ENCODE measurements around the gene KAZN. TPM values are rescaled to one million over a fixed set of nuclear protein-coding genes. Genes with fewer than 3 reads are reported as not detected.

KAZN gene
- polyA plus RNA-seq, 5 donors: 26.2 to 34.7 (median 29.0) TPM

DNA sequence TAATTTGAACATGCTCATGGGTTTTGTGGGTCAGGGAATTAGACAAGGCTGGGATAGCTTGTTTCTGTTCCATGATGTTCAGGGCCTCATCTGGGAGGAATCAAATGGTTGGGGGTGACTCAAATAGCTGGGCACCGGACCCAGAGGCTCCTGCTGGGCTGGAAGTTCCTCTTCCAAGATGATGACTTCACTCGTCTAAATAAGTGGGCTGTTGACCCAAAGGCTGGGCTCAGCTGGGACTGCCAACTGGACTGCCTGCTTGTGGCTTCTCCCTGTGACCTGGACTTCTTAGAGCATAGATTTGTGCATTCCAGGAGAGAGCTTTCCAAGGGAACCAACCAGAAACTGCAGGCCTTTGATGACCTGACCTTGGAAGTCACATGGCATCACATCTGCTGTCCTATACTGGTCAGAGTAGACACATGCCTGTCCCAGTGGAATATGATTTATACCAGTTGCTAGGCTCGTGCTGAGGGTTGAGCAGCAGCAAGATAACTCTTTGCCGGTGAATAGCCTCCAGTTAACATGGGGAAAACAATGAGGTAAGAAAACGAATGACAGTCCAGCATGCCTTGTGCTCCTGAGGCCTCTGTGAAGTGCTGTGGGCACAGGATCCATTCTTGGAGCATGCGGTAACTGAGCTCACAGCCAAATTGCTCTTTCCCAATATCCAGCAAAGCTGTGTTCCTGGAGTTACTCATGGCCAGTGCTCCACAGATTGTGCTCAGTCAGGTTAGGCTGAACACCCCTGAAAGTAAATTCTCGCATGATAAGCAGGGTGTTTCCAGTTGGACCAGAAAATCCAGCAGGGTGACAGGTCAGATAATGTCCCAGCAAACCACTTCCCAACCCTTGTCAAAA is 282.2 kb downstream of the KAZN start:
- no peak for DNase-seq

DNA sequence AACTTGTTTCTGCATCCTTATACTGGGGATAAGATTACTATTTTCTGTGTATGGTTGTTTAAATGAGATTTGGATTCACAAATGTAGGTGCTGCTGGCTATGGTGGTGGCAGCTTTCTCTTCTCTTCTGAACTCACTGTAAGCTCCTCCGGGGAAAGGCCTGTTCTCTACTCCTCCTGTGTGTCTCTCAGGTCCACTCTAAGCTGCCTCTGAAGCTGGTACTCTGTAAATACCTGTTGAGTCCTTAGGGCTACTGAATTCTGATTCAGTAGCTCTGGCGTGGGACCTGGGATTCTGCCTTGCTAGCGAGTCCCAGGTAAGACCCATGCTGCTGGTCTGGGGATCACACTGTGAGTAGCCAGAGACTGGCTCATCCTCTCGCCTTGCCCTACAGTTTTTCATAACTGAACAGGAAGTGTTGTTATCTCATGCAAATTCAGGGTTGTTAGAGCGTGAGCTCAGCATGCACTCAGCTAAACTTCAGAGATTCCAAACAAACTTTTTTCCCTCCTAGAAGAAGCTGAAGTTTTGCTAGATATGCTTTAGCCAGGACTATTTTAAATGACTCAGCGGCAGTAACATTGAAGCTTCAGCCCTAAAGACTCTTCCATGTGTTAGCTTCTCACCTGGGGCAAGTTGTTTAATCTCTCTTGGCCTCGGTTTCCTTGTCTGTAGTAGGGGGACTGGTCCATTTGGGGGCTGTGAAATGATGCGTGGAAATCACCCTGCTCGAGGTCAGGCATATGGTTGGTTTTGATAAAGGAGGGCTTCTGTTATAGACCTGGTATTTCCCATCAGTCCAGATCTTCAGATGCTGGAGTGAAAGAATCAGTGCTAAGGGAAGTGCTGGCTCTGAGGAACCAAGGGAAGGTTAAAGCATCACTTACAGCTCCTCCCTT is 283.5 kb downstream of the KAZN start:
- DNase-seq: no peak

DNA sequence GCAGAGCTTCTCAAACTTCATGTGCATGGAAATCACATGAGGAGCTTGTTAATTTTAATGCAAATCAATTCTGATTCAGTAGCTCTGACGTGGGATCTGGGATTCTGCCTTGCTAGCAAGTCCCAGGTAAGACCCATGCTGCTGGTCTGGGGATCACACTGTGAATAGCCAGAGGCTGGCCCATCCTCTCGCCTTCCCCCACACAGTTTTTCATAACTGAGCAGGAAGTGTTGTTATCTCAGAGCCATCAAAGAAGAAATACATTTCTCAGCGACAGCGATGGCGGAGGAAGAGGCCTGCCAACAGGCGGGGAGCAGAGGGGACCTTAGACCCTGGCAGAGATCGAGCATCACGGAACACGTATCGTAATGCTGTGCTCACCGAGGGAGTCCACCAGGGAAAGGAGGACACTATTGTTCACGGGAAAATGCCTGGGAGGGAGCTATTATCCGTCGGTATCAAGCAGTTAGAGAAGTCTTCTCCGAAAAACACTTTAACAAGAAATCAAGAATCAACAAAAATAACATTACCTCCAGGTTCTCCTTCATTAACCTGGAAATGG is 286.2 kb downstream of the KAZN start:
- DNase-seq: no peak

DNA sequence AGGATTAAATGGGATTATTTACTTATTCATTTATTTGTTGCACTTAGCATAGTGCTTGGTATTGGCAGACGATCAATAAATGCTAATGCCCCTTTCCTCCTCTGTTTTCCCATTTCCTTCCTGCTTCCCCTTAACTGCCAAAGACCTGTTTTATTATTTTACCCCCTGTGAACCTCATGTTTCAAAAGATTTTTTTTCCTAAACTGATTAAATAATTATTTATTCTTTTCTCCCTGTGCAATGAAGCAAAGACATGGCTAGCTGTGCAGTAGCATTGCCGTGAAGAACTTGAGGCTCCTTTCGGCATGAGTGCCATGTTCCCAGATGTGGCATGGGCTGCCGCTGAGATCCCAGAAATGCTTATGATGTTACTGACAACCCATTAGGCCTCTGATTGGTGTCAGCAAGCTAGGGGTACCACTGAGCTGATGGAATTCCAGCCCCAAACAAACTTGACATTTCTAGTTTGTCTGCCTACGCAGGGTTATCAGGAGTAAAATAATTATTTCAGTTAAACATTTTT is 288.6 kb downstream of the KAZN start:
- no peak for DNase-seq

DNA sequence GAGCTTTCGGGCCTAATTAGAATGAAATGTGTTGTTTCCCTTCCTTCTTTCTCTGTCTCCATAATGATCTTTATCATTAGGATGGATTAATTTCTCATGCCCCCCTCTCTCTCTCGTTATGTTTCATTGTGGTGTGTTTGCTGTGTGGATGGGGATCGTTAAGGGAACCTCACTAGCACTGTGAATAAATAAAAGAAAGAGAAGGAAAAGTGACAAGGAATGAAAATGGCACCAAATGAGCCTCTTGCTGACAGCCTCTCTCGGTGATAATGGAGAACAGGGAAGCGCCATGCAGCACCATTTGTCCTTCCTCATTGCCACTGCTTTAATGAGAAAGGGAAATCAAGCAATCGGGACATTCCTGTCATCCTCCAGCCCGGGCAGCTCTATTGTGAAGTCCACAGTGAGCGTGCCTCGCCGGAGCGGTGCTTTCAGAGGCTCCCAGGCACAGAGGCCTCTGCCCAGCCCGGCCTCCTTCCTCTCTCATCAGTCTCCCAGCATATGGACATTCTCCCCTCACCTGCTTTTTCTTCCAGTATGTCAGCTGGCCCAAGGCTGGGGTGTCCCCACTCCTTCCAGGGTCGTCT is 289.4 kb downstream of the KAZN start:
- DNase-seq: no peak

DNA sequence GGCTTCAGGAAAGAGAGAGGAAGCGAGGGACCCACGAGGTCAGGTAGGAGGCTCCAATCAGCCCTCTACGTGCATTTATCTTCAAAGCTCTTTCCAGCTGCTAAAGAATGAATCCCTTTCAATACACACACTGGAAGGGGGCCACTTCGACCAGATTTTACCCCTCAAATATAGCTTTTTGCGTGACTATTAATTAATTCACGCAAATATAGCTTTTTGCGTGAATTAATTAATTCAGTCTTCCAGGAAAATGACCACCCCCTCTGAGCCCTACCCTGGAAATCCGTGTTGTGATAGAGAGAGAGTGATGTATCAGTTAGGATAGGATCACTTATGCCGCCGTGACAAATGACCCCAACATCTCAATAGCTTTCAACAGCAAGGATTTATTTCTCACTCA is 289.9 kb downstream of the KAZN start:
- DNase-seq: no peak

DNA sequence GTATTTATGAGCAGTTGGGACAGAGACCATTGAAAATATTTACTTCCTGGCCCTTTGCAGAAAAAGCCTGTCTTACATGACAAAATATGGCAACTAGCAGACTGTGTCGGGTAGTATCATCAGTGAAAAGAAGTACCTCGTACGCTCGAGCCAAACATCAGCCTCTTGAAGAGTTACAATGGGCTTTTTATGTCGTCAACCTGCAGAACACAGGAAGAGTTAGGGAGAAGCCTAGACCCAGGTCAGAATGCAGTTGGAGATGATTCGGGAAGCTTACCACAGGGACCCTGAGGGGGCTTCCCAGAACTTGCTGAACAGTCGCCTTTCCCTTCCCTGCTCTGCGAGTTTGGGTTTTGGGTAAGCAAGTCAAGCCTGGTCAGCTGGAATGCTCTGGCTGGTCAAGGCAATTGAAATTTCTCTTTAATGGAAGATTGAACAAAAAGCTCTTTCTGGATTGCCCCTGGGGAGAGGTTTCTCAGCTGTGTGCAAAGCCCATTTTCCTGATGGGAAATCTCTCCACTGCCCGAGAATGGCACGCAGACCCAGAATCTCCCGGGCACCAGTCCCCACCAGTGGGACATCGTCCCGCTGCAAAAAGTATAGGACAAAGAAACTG is 291.4 kb downstream of the KAZN start:
- no peak for DNase-seq

DNA sequence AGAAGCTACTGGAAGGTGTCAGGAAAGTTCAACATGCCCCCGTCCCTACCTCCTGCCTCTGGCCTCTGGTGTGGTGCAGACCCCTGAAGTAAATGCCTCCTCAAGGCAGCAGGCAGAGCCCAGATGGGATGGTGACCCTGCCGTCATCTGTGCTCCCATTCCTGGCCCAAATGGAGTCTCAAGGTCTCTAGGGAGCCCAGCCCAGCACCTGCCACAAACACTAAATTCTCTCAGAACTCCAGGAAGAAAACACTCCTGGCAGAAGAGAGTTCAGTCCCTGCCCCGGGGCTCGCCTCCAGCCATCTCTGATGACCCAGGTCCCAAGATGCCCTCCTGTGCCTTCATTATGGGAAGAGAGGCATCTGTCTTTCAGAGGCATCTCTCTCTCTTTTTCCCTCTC is 293.5 kb downstream of the KAZN start:
- DNase-seq: no peak

DNA sequence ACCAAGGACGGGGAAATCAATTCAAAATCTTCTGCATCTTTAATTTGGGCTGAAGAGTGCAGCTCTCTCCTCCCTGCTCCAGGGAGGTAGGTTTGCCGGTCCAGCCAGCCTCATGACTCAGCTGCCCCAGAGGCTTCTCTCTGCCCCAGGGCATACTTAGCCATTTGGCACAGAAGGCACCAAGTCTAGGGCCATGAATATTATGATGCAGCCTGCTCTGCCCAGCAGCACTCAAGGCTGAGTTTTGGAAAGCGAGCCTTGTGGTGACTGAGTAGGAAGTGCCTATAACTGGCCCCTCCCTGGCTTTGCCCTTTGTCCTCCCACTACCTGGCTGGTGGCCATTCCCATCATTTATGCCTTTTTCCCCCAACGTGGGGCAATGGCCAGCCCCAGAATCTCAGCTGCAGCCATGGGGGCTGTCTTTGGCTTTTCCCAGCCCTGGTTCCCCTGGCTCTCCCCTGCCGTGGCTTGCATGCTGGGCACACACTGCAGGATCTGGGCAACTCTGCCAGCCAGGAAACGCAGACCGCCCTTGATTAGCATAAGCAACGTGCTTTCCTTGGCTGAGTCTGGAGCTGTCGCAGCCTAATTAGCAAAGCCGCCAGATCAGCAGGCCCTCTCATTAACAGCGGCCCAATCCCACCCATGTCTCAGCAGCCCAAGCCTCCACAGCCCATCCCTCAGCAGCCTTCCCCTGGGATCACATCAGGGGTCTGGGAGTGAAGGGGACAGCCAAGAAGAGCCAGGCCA is 296.5 kb downstream of the KAZN start:
- DNase-seq: no peak

DNA sequence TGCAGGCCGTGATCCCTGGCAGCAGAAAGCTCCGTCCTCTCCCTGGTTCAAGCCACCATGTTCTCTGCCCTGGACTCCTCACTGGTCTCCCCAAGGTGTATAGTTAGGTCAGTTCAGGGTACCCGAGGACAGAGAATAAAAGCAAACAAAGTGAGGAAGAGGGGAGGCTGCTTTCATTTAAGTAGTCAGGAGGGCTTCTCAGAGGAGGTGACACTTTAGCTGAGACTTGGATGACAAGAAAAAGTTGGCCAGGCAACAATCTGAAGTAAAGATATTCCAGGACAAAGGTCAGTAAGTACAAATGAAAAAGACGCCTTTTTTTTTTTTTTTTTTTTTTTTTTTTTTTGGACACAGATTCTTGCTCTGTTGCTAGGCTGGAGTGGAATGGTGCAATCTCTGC is 297.2 kb downstream of the KAZN start:
- DNase-seq: no peak

DNA sequence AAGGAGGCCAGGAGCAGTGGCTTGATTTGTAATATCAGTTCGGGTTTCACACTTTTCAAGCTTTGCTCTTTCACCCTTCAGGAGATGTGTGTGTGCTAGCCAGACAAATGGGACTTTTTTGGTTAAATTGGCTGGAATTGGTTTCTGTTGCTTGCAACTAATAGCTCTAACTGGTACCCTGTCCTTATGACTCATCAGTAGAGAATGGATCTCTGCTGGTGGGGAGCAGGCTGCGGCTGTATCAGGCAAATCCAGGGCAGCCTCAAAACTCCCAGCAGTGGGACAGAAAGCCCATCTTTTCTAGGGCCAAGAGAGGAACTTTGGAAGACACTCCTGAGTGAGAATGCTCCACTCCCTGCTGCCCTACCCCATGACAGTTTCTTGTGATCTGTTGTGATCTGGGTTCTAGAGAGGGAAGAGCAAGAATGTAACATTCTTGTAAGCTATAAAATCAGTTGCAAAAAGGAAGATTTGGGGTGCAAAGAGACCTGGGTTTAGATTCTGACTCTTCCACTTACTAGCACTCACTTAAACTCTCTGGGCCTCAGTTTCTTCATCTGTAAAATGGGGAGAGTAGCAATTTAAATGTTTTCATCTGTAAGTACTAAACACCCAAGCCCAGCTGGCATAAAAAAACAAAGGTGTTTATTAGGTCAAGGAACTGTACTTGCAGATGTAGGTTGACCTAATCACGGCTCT is 298.0 kb downstream of the KAZN start:
- DNase-seq: no peak

DNA sequence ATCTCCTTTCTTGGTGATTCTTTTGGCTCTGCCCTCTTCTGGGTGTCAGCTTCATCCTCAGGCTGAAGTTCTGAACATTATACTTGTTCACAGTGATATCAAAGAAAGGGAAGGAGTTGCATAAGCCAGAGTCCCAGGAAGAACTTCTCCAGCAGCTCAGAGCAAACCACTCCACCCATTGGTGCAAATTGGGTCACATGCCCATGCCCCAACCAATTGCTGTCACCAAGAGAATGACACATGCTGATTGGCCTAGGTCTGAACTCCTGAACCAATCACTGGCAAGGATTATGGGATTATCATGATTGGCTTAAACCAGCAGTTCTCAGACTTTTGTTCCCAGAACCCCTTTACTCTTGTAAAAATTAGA is 298.6 kb downstream of the KAZN start:
- no peak for DNase-seq

DNA sequence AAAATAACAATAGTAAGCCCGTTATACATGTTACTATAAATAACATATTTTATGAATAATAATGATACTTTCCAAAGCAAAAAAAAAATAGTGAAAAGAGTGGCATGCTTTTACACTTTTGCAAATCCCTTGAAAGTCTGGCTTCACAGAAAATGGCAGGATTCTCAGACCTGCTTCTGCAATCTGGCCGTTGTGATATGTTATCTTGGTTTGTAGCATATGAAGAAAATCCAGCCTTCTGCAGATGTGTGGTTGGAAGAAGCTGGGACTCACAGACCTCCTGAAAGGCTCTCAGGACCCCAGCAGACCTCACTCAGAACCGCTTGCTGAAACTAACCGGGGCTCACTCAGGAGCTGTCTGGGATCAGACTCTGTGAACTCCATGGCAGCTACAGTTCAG is 299.1 kb downstream of the KAZN start:
- DNase-seq: no peak

DNA sequence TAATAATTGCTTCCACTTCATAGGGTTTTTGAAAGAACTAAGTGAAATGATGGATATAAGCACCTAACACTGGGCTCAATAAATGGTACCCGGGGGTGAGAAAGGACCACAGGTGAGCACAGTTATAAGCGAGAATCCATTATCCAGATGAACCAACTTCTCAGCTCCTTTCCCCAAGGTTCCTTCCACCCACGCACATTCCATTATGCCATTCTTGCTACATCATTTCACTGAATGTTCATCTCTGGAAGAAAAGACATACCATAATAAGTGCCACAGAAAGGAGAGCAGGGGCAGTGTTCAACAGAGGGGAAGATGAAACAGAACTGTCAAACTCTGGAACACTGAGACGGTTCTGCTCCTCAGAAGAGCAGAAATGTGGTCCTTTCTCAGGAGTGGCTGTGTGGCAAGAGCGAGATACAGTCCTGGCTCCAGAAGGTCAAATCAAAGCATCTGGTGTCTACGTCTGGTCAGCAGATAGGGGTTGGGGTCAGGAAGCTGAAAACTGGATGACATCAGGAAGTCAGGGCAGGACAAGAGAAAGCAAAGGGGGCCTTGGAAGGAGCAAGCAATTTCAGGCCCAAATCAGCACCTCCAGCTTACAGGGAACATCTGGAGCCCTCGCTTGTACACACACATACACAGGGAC is 299.6 kb downstream of the KAZN start:
- DNase-seq: no peak

DNA sequence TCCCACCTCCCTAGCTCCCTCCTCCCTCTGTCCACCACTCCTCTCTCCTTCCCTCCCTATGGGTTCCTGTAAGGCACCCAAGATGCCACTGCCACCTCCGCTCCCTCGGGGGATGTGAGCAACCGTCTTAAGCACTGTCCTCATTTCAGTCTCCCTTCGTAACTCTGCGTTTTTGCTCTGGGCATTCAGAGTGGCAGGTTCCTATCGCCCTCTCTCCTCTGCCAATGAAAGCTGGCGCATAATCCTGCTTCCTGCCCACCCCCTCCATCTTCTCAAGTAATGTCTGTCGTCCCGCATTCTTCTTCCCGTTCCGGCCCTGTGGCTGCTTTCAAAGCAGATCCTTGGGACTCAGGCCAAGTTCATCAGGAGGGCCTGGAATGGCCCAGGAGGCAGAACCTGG is 301.2 kb downstream of the KAZN start:
- no peak for DNase-seq

DNA sequence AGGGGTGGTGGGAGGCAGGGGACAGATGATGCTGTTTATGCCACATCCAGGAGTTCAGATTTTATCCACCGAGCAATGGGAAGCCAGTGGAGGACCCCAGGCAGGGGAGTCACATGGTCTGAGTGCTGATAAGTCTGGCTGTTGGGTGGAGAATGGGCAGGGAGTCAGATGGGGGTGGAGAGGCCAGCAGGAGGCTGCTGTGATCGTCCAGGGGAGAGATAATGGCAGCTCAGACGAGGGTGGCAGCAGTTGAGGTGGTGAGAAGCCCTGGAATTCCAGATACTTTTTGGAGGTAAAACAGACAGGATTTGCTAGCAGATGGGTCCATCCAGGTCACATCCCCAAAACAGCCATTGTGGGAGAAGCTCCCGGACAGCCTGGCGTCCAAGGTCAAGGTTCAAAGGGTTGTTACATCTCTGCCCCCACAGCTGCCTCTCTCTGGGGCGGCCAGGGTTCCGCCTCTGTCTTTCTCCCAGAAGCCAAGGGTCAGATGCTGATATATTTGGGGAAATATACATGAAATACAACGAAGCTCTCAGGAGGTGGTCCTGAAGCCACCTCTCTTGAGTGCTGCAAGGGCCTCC is 303.0 kb downstream of the KAZN start:
- DNase-seq: no peak

DNA sequence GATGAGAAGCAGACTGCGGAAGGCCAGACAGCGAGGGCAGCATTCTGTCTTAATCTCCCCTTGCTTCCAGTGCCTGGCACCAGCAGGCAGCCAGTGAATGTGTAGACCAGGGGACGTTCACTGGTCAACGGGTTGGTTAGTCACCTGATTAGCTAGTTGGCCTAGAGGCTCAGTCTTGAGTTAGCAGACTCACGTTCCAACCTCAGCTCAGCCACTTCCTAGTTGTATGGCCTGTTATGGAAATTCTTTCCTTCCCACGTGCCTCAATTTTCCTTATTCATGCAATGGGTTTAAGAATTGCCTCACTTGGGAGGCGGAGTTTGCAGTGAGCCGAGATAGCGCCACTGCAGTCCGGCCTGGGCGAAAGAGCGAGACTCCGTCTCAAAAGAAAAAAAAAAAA is 305.4 kb downstream of the KAZN start:
- DNase-seq: no peak

DNA sequence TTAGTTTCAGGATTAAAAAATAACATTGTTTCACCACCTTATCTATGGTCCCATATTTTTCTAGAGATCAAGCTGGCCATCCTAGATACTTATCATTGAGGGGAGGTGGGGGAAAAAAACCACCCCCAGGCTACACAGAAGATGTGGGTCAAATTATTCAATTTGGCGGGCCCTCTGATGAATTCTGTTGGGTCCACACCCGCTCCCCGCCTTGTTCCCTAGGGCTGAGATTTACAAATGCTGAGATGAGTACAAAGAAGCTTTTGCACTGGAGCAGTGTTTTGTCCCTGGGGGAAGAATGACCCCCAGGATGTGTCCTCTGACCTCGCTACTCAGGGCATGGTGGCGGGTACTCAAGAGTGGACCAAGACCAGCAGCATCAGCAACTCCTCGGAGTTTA is 308.2 kb downstream of the KAZN start:
- DNase-seq: no peak

DNA sequence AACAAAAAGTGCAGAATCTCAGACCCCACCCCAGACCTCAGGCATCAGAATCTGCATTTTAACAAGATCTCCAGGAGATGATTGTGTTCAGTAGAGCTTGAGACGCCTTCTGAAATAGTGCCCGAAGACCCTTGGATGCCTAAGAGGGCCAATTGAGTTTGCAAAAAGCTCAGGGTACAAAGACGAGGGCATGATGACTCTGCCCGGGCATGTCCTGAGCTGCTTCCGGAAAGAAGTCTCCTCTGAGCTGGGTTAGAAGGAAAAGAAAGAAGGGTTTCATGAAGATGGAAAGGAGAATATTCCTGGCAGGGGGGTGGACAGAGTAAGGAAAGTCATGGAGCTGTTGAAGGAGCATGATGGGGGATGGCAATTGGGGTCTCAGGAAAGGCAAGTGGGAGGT is 308.9 kb downstream of the KAZN start:
- DNase-seq: no peak

Data from right lung (tissue), 5 donors.